ENCODE measurements around the gene GAR1.

The GAR1 gene

GRCh38 chr4:109827672-109828071 is 12.1 kb downstream of the GAR1 start, which contains the start of gene RRH:
TSS of gene RRH (plus strand) at chr4:109827972. CDS start at chr4:109828028, 56 bp downstream.
- TF ChIP-seq, protein P1, sequence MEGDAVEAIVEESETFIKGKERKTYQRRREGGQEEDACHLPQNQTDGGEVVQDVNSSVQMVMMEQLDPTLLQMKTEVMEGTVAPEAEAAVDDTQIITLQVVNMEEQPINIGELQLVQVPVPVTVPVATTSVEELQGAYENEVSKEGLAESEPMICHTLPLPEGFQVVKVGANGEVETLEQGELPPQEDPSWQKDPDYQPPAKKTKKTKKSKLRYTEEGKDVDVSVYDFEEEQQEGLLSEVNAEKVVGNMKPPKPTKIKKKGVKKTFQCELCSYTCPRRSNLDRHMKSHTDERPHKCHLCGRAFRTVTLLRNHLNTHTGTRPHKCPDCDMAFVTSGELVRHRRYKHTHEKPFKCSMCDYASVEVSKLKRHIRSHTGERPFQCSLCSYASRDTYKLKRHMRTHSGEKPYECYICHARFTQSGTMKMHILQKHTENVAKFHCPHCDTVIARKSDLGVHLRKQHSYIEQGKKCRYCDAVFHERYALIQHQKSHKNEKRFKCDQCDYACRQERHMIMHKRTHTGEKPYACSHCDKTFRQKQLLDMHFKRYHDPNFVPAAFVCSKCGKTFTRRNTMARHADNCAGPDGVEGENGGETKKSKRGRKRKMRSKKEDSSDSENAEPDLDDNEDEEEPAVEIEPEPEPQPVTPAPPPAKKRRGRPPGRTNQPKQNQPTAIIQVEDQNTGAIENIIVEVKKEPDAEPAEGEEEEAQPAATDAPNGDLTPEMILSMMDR (IDR thresholded peaks at IDR 0.05; ENCODE audit: extremely low read depth, insufficient read depth, missing control alignments), result no peak
- in situ Hi-C loops (cut with MboI; ENCODE audit: low pct_unique_long_range_greater_than_20kb, low sequenced_read_pairs, unreplicated experiment), result no loop called here
- DNase-seq (ENCODE audit: low spot score), result no peak

DNA sequence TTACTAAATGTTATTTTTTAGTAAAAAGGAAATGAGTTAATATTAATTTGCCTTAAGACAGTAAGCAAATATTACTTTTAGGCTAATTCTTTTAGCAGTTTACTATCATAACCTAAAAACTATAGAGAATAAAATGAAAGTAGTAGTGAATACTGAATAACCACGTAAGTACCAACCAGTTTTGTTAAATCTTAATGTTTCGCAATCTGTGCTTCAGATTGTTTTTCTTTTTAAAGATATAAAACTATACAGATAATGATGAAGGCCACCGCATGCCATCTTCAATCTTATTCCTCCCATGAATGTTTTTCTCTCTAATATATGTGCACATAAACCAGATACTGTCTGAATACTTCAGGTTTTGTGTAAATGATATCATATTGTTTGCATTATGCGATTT is 18.2 kb downstream of the GAR1 start:
- no peak for DNase-seq (ENCODE audit: low spot score)
- in situ Hi-C loops (cut with MboI; ENCODE audit: low pct_unique_long_range_greater_than_20kb, low sequenced_read_pairs, unreplicated experiment), result no loop called here

DNA sequence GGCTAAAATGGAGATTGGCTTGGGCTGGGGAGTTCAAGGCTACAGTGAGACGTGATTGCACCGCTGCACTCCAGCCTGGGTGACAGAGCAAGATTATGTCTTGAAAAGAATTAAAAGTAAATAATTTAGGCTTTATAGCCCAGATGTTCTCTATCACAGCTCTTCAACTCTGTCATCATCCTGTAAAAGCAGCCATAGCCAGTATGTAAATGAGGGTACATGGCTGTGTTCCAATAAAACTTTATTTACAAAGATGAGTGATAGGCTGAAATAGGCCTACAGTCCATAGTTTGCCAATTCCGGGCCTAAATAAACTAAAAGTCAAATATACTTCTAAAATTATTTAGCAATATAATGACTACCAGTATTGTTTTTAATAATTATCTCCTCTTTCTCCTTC is 21.4 kb downstream of the GAR1 start:
- in situ Hi-C loops (cut with MboI; ENCODE audit: low pct_unique_long_range_greater_than_20kb, low sequenced_read_pairs, unreplicated experiment), result no loop called here

More for the DNA sequence above, 18.2 kb downstream of the GAR1 start:
- TF ChIP-seq, protein P1 (IDR thresholded peaks at IDR 0.05; ENCODE audit: extremely low read depth, insufficient read depth, missing control alignments), result no peak

GRCh38 chr4:109846395-109847098 is 31.0 kb downstream of the GAR1 start:
- no peak for DNase-seq (ENCODE audit: low spot score)
- in situ Hi-C loops (cut with MboI; ENCODE audit: low pct_unique_long_range_greater_than_20kb, low sequenced_read_pairs, unreplicated experiment), result no loop called here
- TF ChIP-seq, protein P1 (IDR thresholded peaks at IDR 0.05; ENCODE audit: extremely low read depth, insufficient read depth, missing control alignments), result no peak

More for the DNA sequence above, 21.4 kb downstream of the GAR1 start:
- DNase-seq (ENCODE audit: low spot score), result no peak
- TF ChIP-seq, protein P1 (IDR thresholded peaks at IDR 0.05; ENCODE audit: extremely low read depth, insufficient read depth, missing control alignments), result no peak

GRCh38 chr4:109847896-109848442 is 32.4 kb downstream of the GAR1 start, which contains the start of gene LRIT3:
TSS of gene LRIT3 (plus strand) at chr4:109848107. CDS start at chr4:109848202, 95 bp downstream.
- in situ Hi-C loops (cut with MboI; ENCODE audit: low pct_unique_long_range_greater_than_20kb, low sequenced_read_pairs, unreplicated experiment), result no loop called here

DNA sequence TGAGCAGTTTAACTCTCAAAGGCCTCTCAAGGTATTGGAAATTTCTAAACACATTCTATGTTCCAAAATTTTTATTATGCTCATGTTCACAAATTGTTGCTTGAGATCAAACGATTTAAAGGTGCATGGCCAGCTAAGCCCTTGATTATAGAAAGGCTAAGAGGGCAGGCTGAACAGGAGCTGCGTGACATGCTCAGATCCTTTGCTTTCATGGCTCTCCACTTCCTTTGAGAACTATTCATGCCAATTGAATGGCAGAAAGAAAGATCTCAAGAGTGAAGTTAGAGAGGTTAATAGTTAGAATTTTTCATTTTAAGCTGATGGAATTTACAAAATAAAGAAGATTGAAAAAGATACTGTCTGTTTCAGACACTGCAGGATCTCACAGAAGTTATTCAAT is 32.9 kb downstream of the GAR1 start:
- DNase-seq (ENCODE audit: low spot score), result no peak
- TF ChIP-seq, protein P1 (IDR thresholded peaks at IDR 0.05; ENCODE audit: extremely low read depth, insufficient read depth, missing control alignments), result no peak
- in situ Hi-C loops (cut with MboI; ENCODE audit: low pct_unique_long_range_greater_than_20kb, low sequenced_read_pairs, unreplicated experiment), result no loop called here

More at GRCh38 chr4:109847896-109848442, 32.4 kb downstream of the GAR1 start, which contains the start of gene LRIT3:
- no peak for DNase-seq (ENCODE audit: low spot score)
- TF ChIP-seq, protein P1 (IDR thresholded peaks at IDR 0.05; ENCODE audit: extremely low read depth, insufficient read depth, missing control alignments), result no peak
